Measurements from ENCODE around the gene GRK3. TPM values are rescaled to one million over a fixed set of nuclear protein-coding genes. Genes with fewer than 3 reads are reported as not detected.
"Not testable (repeated sequence)": the region's sequence is repeated elsewhere in the genome, so short reads cannot be mapped to it uniquely, and the experiment has no call there.

GRK3 gene
- total and polyA plus RNA-seq, 7 donors, result 1.2 to 9.6 (median 7.2) TPM

DNA sequence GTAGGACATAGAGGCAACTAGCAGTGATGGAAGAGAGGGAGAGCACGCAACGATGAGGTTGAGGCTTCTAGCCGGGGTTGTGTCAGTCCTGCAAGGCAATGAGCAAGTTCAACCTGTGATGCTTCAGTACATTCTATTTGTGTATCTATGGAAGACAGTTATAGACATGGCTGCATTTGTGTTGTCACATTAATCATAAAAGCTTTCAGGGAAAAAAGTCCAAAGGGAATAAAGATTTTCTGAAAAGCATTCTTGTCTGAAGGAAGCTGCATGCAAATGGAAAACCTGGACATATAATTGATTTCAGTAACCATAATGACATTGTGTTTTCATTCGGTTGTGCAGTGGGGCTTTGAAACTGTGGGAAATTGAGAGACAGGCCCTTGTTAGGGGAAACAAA is 32.8 kb upstream of the GRK3 start:
- H3K4me3 ChIP-seq; H3K36me3 ChIP-seq; DNase-seq; H3K27ac ChIP-seq; intact Hi-C loops (cut with DNase I); H3K27me3 ChIP-seq; H3K4me1 ChIP-seq; H3K9me3 ChIP-seq: not testable (repeated sequence)
- WGBS, 2 donors, result 71 to 92% methylated on average over 4 of the region's 4 CpGs

DNA sequence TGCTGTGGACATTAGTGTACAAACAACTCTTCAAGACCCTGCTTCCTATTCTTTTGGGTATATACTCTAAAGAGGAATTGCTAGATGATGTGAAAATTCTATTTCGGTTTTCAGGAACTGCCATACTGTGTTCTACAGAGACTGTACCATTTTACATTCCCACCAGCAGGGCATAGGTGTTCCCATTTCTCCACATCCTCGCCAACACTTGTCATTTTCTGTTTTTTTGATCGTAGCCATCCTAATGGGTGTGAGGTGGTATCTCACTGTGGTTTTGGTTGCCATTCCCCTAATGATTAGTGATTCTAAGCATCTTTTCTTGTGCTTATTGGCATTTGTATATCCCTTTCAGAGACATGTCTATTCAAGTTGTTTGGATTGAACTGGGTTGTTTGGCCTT is 29.8 kb upstream of the GRK3 start:
- 93 to 95% methylated on average over 3 of the region's 3 CpGs for WGBS, 2 donors
- intact Hi-C loops (cut with DNase I), result no loop called here
- Histone ChIP-seq H3K9me3 (no peaks in the 10 kb centered on the region), H3K27ac (no peak overlapping the region), H3K27me3 (no peaks in the 10 kb centered on the region), H3K36me3 (no peaks in the 10 kb centered on the region), H3K4me1 (peaks cover 0 to 20% (median 8%) of the 10 kb centered on the region in 4 donors), H3K4me3 (no peak overlapping the region)
- TF ChIP-seq POLR2A (IDR thresholded peaks at IDR 0.05) (no peak), EP300 (IDR thresholded peaks at IDR 0.05) (no peak), POLR2AphosphoS5 (IDR thresholded peaks at IDR 0.05) (no peak)
- TF ChIP-seq, protein P1, sequence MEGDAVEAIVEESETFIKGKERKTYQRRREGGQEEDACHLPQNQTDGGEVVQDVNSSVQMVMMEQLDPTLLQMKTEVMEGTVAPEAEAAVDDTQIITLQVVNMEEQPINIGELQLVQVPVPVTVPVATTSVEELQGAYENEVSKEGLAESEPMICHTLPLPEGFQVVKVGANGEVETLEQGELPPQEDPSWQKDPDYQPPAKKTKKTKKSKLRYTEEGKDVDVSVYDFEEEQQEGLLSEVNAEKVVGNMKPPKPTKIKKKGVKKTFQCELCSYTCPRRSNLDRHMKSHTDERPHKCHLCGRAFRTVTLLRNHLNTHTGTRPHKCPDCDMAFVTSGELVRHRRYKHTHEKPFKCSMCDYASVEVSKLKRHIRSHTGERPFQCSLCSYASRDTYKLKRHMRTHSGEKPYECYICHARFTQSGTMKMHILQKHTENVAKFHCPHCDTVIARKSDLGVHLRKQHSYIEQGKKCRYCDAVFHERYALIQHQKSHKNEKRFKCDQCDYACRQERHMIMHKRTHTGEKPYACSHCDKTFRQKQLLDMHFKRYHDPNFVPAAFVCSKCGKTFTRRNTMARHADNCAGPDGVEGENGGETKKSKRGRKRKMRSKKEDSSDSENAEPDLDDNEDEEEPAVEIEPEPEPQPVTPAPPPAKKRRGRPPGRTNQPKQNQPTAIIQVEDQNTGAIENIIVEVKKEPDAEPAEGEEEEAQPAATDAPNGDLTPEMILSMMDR (IDR thresholded peaks at IDR 0.05), result no peak
- DNase-seq, result no peak

DNA sequence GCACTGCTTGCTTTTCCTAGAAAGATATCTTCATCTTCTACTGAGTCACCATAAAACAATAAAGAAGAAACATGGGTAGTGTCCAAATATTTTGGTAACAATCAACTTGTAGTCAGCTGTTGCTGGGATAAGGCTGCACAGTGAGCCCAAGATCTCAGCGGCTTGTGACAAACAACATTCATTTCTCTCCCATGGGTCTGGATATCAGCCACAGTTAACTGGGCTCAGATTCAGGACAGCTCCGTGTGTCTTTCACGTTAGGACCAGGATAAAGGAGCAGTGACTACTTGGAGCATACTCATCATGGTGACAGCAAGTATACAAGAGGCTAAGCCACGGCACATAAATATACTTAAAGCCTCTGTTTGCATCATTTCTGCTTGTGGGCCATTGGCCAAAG is 27.9 kb upstream of the GRK3 start:
- Histone ChIP-seq H3K9me3 (no peaks in the 10 kb centered on the region), H3K27ac (peak overlapping the region in 2 of 4 donors; percentile 16 to 48), H3K4me3 (no peak overlapping the region), H3K36me3 (no peaks in the 10 kb centered on the region), H3K27me3 (no peaks in the 10 kb centered on the region), H3K4me1 (peaks cover 0 to 36% (median 23%) of the 10 kb centered on the region in 4 donors)
- no peak for DNase-seq
- TF ChIP-seq, protein P1 (IDR thresholded peaks at IDR 0.05), result no peak
- TF ChIP-seq POLR2AphosphoS5 (IDR thresholded peaks at IDR 0.05), result peak in 3 of 4 donors; percentile 14 to 41 (median 30)
- intact Hi-C loops (cut with DNase I), result no loop called here
- whole genome bisulfite sequencing, 2 donors, result 56 to 67% methylated on average over 4 of the region's 4 CpGs

DNA sequence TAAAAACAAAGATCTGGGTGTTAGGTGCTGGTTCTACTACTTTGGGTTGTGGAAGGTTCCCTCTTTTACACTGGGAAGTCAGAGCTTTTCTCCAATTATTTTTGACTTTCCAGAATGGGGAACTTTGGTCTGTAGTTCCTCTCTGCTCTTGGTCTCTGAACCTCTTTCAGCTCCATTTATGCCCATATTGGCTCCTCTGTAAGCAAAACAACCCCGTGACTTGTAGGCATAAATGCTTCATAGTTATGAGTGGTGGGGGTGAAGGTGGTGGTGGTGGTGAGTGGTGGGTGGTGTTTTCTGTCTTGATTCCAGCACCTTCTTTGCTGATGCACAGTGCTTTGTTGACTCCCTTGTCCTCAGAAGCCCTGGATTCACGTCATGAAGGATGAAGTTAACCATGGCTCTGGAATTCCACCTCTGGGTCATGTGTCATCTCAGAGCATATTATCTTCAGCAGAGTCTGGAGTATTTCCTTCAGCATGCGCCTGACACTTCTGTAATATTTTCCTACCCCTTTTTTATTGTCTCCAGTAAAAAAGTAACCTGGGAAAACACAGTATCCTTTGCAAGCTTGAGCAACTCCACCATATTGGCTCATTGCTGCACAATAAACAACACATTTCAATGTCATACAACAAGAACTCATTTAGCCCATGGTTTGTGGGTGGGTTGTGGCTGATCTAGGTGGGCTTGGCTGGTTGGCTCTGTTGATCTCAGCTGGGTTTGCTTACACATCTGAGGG is 24.1 kb upstream of the GRK3 start:
- intact Hi-C loops (cut with DNase I), result no loop called here
- TF ChIP-seq EP300 (IDR thresholded peaks at IDR 0.05) (peak; percentile 32 to 92 (median 68)), POLR2A (IDR thresholded peaks at IDR 0.05) (no peak), POLR2AphosphoS5 (IDR thresholded peaks at IDR 0.05) (peak; percentile 80 to 95 (median 90))
- TF ChIP-seq, protein P1 (IDR thresholded peaks at IDR 0.05), result no peak
- peaks cover 0 to 66% (median 30%) of the 10 kb centered on the region in 4 donors for H3K4me1 ChIP-seq
- 50 to 74% methylated on average over 3 of the region's 3 CpGs for WGBS, 2 donors
- DNase-seq, result no peak
- no peak overlapping the region for H3K4me3 ChIP-seq
- H3K27ac ChIP-seq, result peak overlapping the region in 3 of 4 donors; percentile 63 to 81 (median 71)
- no peaks in the 10 kb centered on the region for H3K36me3 ChIP-seq
- no peaks in the 10 kb centered on the region for H3K27me3 ChIP-seq
- no peaks in the 10 kb centered on the region for H3K9me3 ChIP-seq

DNA sequence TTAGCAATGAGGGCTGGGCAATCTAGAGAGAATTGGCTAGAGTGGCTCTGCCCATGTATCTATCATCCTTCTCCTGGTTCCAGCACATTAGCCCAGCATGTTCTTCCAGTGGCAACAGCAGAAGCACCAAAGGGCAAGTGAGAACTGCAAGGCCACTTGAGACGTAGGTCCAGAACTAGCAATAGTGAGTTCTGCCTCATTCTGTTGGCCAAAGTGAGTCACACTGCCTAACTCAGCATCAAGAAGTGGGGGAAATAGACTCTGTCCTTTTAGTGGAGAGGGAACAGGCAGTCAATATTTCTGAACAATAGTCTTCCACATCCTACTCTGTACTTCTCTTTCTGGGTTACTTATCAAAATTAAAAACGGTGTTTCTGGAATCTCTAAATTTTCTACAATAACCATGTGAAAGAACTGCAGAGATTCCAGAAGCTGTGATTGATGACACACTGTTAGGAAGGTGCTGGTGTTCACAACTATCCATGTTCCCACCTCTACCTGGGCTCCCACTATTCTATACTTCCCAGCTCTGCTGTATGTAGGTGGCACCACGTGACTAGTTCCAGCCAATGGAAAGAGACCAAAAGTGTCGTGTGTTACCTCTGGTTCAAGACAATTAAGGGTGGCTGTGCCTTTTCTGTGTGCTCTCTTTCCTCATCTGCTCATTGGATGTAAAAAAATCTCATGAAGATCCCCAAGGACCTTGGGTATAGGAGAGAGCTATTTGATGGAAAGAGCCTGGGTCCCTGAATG is 23.4 kb upstream of the GRK3 start:
- intact Hi-C loops (cut with DNase I), result no loop called here
- peak overlapping the region in 3 of 4 donors; percentile 63 to 81 (median 71) for H3K27ac ChIP-seq
- H3K4me3 ChIP-seq, result no peak overlapping the region
- WGBS, 2 donors, result 89 to 92% methylated on average over 4 of the region's 4 CpGs
- peaks cover 0 to 63% (median 29%) of the 10 kb centered on the region in 4 donors for H3K4me1 ChIP-seq
- no peaks in the 10 kb centered on the region for H3K9me3 ChIP-seq
- DNase-seq, result no peak
- H3K36me3 ChIP-seq, result no peaks in the 10 kb centered on the region
- no peaks in the 10 kb centered on the region for H3K27me3 ChIP-seq
- TF ChIP-seq, protein P1 (IDR thresholded peaks at IDR 0.05), result no peak
